ENCODE results near the gene ZMYM2. TPM values are rescaled to one million over a fixed set of nuclear protein-coding genes. Genes with fewer than 3 reads are reported as not detected.
A peak's percentile ranks its signal among the peaks of the same experiment; 100 is the strongest.

ZMYM2 gene
- polyA plus RNA-seq, 3 donors, result 6.7 to 32.6 (median 8.5) TPM

DNA sequence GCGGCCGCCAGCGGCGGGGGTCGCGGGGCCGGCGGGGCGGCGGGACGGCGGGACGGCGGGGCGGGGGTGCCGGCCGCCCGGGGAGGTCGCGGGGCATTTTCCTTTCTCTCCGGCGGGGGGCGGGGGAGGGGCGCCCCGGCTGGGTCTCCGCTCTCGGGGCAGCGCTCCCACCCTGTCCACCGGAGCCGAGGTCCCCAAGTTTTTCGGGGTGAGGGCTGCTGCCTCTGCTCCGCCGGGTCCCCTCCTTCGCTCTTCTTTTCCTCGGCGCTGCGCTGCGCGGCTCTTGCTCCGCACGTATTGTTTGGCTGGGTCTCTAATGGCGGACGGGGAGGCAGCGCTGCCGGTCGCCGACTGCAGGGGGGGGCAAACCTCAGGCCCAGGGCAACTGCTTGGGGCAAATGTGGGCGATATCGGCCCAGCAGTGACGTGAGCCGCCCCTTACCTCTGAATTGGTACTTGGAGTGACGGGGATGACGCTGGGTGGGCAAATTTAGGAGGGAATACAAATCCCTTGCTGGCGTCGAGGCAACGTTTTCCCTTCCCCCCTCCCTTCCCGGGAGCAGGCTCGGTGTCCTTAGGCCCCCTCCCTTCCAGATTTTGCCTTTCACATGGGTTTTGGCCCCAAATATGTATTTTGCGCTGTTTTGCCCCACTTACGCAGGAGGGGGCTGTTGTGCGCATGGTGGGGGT is 759 bp downstream of the ZMYM2 start:
- Histone ChIP-seq H3K27ac (ENCODE audit: low read depth in 1 of 2, low read length in 2 of 2) (peak overlapping the region; percentile 84 to 94), H3K4me1 (ENCODE audit: control insufficient read depth in 1 of 2, insufficient read depth in 2 of 2, low read length in 2 of 2) (peaks cover 29 to 51% of the 10 kb centered on the region in 2 donors), H3K36me3 (replicated peaks in 1 of 2; ENCODE audit: control insufficient read depth in 1 of 2, insufficient read depth in 2 of 2, low read length in 2 of 2) (peaks cover 3 to 17% of the 10 kb centered on the region in 2 donors), H4K20me1 (ENCODE audit: insufficient read depth, low read length) (peaks cover 43% of the 10 kb centered on the region), H3K9me3 (replicated peaks in 1 of 2; ENCODE audit: control insufficient read depth in 1 of 2, insufficient read depth in 1 of 2, low read length in 2 of 2) (no peaks in the 10 kb centered on the region), H3K9ac (ENCODE audit: insufficient read depth, low read length, poor library complexity, severe bottlenecking) (peak overlapping the region; percentile 78), H3K4me3 (replicated peaks in 1 of 3; ENCODE audit: low read depth in 2 of 3, low read length in 3 of 3) (peak overlapping the region; percentile 91 to 99 (median 99)), H3K27me3 (ENCODE audit: control insufficient read depth in 2 of 2, insufficient read depth in 2 of 2, low read length in 2 of 2) (no peaks in the 10 kb centered on the region), H3K79me2 (ENCODE audit: insufficient read depth, low read length) (peaks cover 47% of the 10 kb centered on the region), H3K4me2 (replicated peaks; ENCODE audit: extremely low read depth, low read length, poor library complexity, severe bottlenecking) (peak overlapping the region; percentile 100), H2AFZ (ENCODE audit: insufficient read depth, low read depth, low read length, poor library complexity, severe bottlenecking) (peak overlapping the region; percentile 68)
- Mint-ChIP-seq H3K4me3 (peak overlapping the region; percentile 92 to 93), H3K4me1 (peaks cover 31% of the 10 kb centered on the region), H3K27ac (peak overlapping the region; percentile 92 to 98 (median 94)), H3K27me3 (ENCODE audit: low read depth in 3 of 3) (no peaks in the 10 kb centered on the region), H3K36me3 (peaks cover 8% of the 10 kb centered on the region in 2 donors), H3K9me3 (no peaks in the 10 kb centered on the region)
- intact Hi-C loops (cut with micrococcal nuclease), result loop anchor here (2.0 to 5.0 kb wide), 3 partner anchors 96 to 177 kb away; partner anchors contain the start of genes ZMYM5 (in 2 of the 2) and PSPC1 (in 1 of the 2)
- WGBS (ENCODE audit: insufficient coverage), result under 1% methylated on average over 48 of the region's 61 CpGs
- peak; percentile 37 to 62 (median 44) for DNase-seq
- TF ChIP-seq, protein P1, sequence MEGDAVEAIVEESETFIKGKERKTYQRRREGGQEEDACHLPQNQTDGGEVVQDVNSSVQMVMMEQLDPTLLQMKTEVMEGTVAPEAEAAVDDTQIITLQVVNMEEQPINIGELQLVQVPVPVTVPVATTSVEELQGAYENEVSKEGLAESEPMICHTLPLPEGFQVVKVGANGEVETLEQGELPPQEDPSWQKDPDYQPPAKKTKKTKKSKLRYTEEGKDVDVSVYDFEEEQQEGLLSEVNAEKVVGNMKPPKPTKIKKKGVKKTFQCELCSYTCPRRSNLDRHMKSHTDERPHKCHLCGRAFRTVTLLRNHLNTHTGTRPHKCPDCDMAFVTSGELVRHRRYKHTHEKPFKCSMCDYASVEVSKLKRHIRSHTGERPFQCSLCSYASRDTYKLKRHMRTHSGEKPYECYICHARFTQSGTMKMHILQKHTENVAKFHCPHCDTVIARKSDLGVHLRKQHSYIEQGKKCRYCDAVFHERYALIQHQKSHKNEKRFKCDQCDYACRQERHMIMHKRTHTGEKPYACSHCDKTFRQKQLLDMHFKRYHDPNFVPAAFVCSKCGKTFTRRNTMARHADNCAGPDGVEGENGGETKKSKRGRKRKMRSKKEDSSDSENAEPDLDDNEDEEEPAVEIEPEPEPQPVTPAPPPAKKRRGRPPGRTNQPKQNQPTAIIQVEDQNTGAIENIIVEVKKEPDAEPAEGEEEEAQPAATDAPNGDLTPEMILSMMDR (IDR thresholded peaks at IDR 0.05), result no peak

DNA sequence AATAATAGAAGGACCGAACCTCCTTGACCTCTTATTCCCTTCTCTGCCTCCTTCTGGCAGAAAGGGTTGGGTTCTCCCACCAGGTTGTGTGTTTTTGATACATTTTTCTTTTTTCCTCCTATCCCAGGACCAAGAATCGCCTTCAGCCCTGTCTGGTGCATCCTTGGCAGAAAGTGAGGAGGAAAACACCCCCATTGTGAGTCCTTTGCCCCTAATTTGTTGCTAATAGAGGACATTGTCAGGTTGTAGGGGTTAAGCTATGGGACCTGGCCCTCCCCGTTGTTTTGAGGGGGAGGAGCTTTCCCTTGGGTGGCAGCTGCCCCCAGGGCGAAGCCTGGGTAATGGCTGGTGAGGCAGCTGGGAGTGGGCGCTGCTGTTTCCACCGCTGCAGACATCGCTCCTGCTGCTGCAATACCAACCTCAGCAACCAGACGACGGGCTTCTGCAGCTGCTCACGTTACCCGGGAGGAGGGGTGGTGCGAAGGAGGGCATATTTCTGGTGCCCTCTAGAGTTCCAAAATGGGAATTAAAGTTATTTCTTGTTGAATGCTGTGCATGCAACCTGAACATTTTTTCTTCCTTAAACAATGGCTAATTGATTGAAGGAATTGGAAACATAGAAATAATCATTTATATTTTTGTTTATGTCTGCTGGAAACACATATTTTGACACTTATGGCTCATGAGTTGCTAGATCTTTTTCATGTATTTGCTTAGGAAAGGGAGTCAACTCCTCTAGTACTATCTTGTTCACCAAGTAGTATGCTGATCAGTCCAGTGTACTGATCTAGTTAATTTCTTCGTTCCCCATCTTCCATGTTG is 1.5 kb downstream of the ZMYM2 start:
- peaks cover 55% of the 10 kb centered on the region for H3K79me2 ChIP-seq (ENCODE audit: insufficient read depth, low read length)
- WGBS (ENCODE audit: insufficient coverage), result 0% methylated on average over 5 of the region's 13 CpGs

More for the DNA sequence above, 1.5 kb downstream of the ZMYM2 start:
- peaks cover 51% of the 10 kb centered on the region for H4K20me1 ChIP-seq (ENCODE audit: insufficient read depth, low read length)
- peak; percentile 86 to 88 (median 88) for DNase-seq
- H2AFZ ChIP-seq (ENCODE audit: insufficient read depth, low read depth, low read length, poor library complexity, severe bottlenecking), result peak overlapping the region; percentile 68
- Mint-ChIP-seq H3K9me3 (no peaks in the 10 kb centered on the region), H3K36me3 (peaks cover 12% of the 10 kb centered on the region in 2 donors), H3K4me1 (peaks cover 32% of the 10 kb centered on the region), H3K4me3 (peak overlapping the region; percentile 92 to 93), H3K27me3 (ENCODE audit: low read depth in 3 of 3) (no peaks in the 10 kb centered on the region), H3K27ac (peak overlapping the region; percentile 92 to 98 (median 94))
- peak overlapping the region; percentile 84 to 94 for H3K27ac ChIP-seq (ENCODE audit: low read depth in 1 of 2, low read length in 2 of 2)
- H3K4me3 ChIP-seq (replicated peaks in 1 of 3; ENCODE audit: low read depth in 2 of 3, low read length in 3 of 3), result peak overlapping the region; percentile 91 to 99 (median 99)
- peak overlapping the region; percentile 78 for H3K9ac ChIP-seq (ENCODE audit: insufficient read depth, low read length, poor library complexity, severe bottlenecking)
- intact Hi-C loops (cut with micrococcal nuclease), result loop anchor here (2.0 to 10.0 kb wide), 4 partner anchors 97 to 205 kb away; partner anchors contain the start of genes ZMYM5 (in 2 of the 2), GJA3 (in 1 of the 2) and PSPC1 (in 1 of the 2)
- H3K9me3 ChIP-seq (replicated peaks in 1 of 2; ENCODE audit: control insufficient read depth in 1 of 2, insufficient read depth in 1 of 2, low read length in 2 of 2), result no peaks in the 10 kb centered on the region
- peaks cover 29 to 51% of the 10 kb centered on the region in 2 donors for H3K4me1 ChIP-seq (ENCODE audit: control insufficient read depth in 1 of 2, insufficient read depth in 2 of 2, low read length in 2 of 2)
- TF ChIP-seq, protein P1 (IDR thresholded peaks at IDR 0.05), result peak; percentile 93
- peaks cover 3 to 21% of the 10 kb centered on the region in 2 donors for H3K36me3 ChIP-seq (replicated peaks in 1 of 2; ENCODE audit: control insufficient read depth in 1 of 2, insufficient read depth in 2 of 2, low read length in 2 of 2)
- H3K4me2 ChIP-seq (replicated peaks; ENCODE audit: extremely low read depth, low read length, poor library complexity, severe bottlenecking), result peak overlapping the region; percentile 100
- no peaks in the 10 kb centered on the region for H3K27me3 ChIP-seq (ENCODE audit: control insufficient read depth in 2 of 2, insufficient read depth in 2 of 2, low read length in 2 of 2)
